Mesendoderm (in vitro differentiated cells): ENCODE results near the gene IQCE.

Experiments
- DNase-seq: peaks from one replicate; pipeline ENCODE4 v3.0.0; 2013
- H2AK5ac ChIP-seq: 2 replicates; pipeline ENCODE4 v1.6.1; 2013; ENCODE audit warnings: low read length, inconsistent platforms
- H2BK120ac ChIP-seq: 2 replicates; pipeline ENCODE4 v1.6.1; 2013; ENCODE audit warnings: low read depth, mild to moderate bottlenecking, low read length, moderate library complexity, mixed read lengths
- H2BK15ac ChIP-seq: replicated peaks from 2 replicates; pipeline ENCODE4 v1.6.1; 2013; ENCODE audit warnings: low read depth, mild to moderate bottlenecking, moderate library complexity
- H2BK5ac ChIP-seq: 2 replicates; pipeline ENCODE4 v1.6.1; 2013; ENCODE audit warnings: low read length, inconsistent platforms
- H3K18ac ChIP-seq: 2 replicates; pipeline ENCODE4 v1.6.1; 2013; ENCODE audit warnings: mild to moderate bottlenecking, low read length, mixed read lengths
- H3K23ac ChIP-seq: one replicate; pipeline ENCODE4 v1.6.1; 2013; ENCODE audit warnings: low read length
- H3K27ac ChIP-seq: 2 replicates; pipeline ENCODE4 v1.5.1; 2013; ENCODE audit warnings: low read depth, mild to moderate bottlenecking, inconsistent platforms, low read length, moderate library complexity
- H3K27me3 ChIP-seq: 2 replicates; pipeline ENCODE4 v1.6.1; 2013; ENCODE audit warnings: low read length, control low read depth, mild to moderate bottlenecking, inconsistent platforms; ENCODE audit not compliant: insufficient read depth, poor library complexity
- H3K36me3 ChIP-seq: 2 replicates; pipeline ENCODE4 v1.6.1; 2013; ENCODE audit warnings: low read length, inconsistent platforms; ENCODE audit not compliant: control insufficient read depth, insufficient read depth
- H3K4ac ChIP-seq: one replicate; pipeline ENCODE4 v1.6.1; 2013; ENCODE audit warnings: low read depth, mild to moderate bottlenecking, low read length, moderate library complexity
- H3K4me1 ChIP-seq: 2 replicates; pipeline ENCODE4 v1.6.1; 2013; ENCODE audit warnings: low read depth, low read length, inconsistent platforms; ENCODE audit not compliant: control insufficient read depth
- H3K4me2 ChIP-seq: 2 replicates; pipeline ENCODE4 v1.6.1; 2013; ENCODE audit warnings: low read length
- H3K4me3 ChIP-seq: 2 replicates; pipeline ENCODE4 v1.5.1; 2013; ENCODE audit warnings: mild to moderate bottlenecking, low read length
- H3K56ac ChIP-seq: one replicate; pipeline ENCODE4 v1.6.1; 2013; ENCODE audit warnings: low read length
- H3K79me1 ChIP-seq: 2 replicates; pipeline ENCODE4 v1.6.1; 2013; ENCODE audit warnings: low read length, inconsistent platforms
- H3K79me2 ChIP-seq: 2 replicates; pipeline ENCODE4 v1.6.1; 2013; ENCODE audit warnings: mild to moderate bottlenecking, low read length; ENCODE audit not compliant: control insufficient read depth, insufficient read depth
- H3K9ac ChIP-seq: 2 replicates; pipeline ENCODE4 v1.6.1; 2013; ENCODE audit warnings: low read length, inconsistent platforms
- H4K5ac ChIP-seq: one replicate; pipeline ENCODE4 v1.6.1; 2013; ENCODE audit warnings: low read length
- H4K8ac ChIP-seq: one replicate; pipeline ENCODE4 v1.6.1; 2013; ENCODE audit warnings: low read depth, mild to moderate bottlenecking, control low read depth, low read length, moderate library complexity
- WGBS: extraction: QIAGEN DNeasy Blood & Tissue Kit; methylation state at CpG from one replicate; pipeline ENCODE4 v1.1.7; 2013; ENCODE audit warnings: low lambda C conversion rate, missing lambda C conversion rate; ENCODE audit not compliant: insufficient coverage; ENCODE audit errors: extremely low coverage; 5-methylcytosine and 5-hydroxymethylcytosine counted together

The IQCE gene

GRCh38 chr7:2512179-2512661 is 46.6 kb upstream of the IQCE start:
- DNase-seq, result no peak
- no peak overlapping the region for H3K4me2 ChIP-seq
- no peaks in the 10 kb centered on the region for H3K79me2 ChIP-seq
- H2BK5ac ChIP-seq, result no peak overlapping the region
- H3K4ac ChIP-seq, result no peak overlapping the region
- no peak overlapping the region for H2BK15ac ChIP-seq
- no peaks in the 10 kb centered on the region for H3K79me1 ChIP-seq
- no peak overlapping the region for H3K18ac ChIP-seq
- no peak overlapping the region for H3K27ac ChIP-seq
- H3K4me3 ChIP-seq, result no peak overlapping the region
- H3K36me3 ChIP-seq, result no peaks in the 10 kb centered on the region
- H2BK120ac ChIP-seq, result no peak overlapping the region
- H3K56ac ChIP-seq, result no peak overlapping the region
- no peak overlapping the region for H3K9ac ChIP-seq
- no CpG with 5 or more reads among the region's 12 CpGs for WGBS
- H4K5ac ChIP-seq, result no peak overlapping the region
- no peak overlapping the region for H4K8ac ChIP-seq
- H3K4me1 ChIP-seq, result no peaks in the 10 kb centered on the region
- H3K27me3 ChIP-seq, result no peaks in the 10 kb centered on the region
- no peak overlapping the region for H3K23ac ChIP-seq
- no peak overlapping the region for H2AK5ac ChIP-seq

GRCh38 chr7:2512713-2513112 is 46.1 kb upstream of the IQCE start:
- H3K4me1 ChIP-seq, result peaks cover 3% of the 10 kb centered on the region
- H4K5ac ChIP-seq, result no peak overlapping the region
- no peak overlapping the region for H3K9ac ChIP-seq
- no peak overlapping the region for H3K4ac ChIP-seq
- H3K4me2 ChIP-seq, result no peak overlapping the region
- H3K36me3 ChIP-seq, result no peaks in the 10 kb centered on the region
- WGBS, result no CpG with 5 or more reads among the region's 3 CpGs
- H3K27me3 ChIP-seq, result no peaks in the 10 kb centered on the region
- H3K4me3 ChIP-seq, result no peak overlapping the region
- no peak overlapping the region for H4K8ac ChIP-seq
- H2AK5ac ChIP-seq, result no peak overlapping the region
- no peak overlapping the region for H3K23ac ChIP-seq
- no peak overlapping the region for H3K18ac ChIP-seq
- no peak overlapping the region for H3K56ac ChIP-seq
- DNase-seq, result no peak
- no peaks in the 10 kb centered on the region for H3K79me2 ChIP-seq
- H2BK5ac ChIP-seq, result no peak overlapping the region
- no peak overlapping the region for H2BK15ac ChIP-seq
- no peaks in the 10 kb centered on the region for H3K79me1 ChIP-seq
- no peak overlapping the region for H3K27ac ChIP-seq
- H2BK120ac ChIP-seq, result no peak overlapping the region

- Histone ChIP-seq H2BK5ac (no peak overlapping the region), H3K4me2 (no peak overlapping the region), H3K27me3 (no peaks in the 10 kb centered on the region), H3K18ac (no peak overlapping the region), H4K8ac (no peak overlapping the region), H3K4me3 (no peak overlapping the region), H3K9ac (no peak overlapping the region), H3K23ac (no peak overlapping the region), H4K5ac (no peak overlapping the region), H2BK15ac (no peak overlapping the region), H3K27ac (no peak overlapping the region), H3K79me2 (no peaks in the 10 kb centered on the region), H3K4ac (no peak overlapping the region), H3K36me3 (no peaks in the 10 kb centered on the region), H3K4me1 (peaks cover 11% of the 10 kb centered on the region), H2AK5ac (no peak overlapping the region), H3K79me1 (no peaks in the 10 kb centered on the region), H3K56ac (no peak overlapping the region), H2BK120ac (no peak overlapping the region)
- no peak for DNase-seq
- WGBS, result no CpG with 5 or more reads among the region's 7 CpGs
These were observed 45.1 kb upstream of the IQCE start for GRCh38 chr7:2513702-2514101.

GRCh38 chr7:2514473-2515423 is 44.0 kb upstream of the IQCE start:
- WGBS, result no CpG with 5 or more reads among the region's 9 CpGs
- Histone ChIP-seq H3K4me2 (no peak overlapping the region), H3K27me3 (no peaks in the 10 kb centered on the region), H3K36me3 (no peaks in the 10 kb centered on the region), H2AK5ac (no peak overlapping the region), H4K8ac (no peak overlapping the region), H3K18ac (no peak overlapping the region), H3K23ac (no peak overlapping the region), H2BK15ac (no peak overlapping the region), H3K56ac (no peak overlapping the region), H3K9ac (no peak overlapping the region), H3K4ac (no peak overlapping the region), H2BK120ac (no peak overlapping the region), H3K79me2 (no peaks in the 10 kb centered on the region), H3K4me3 (no peak overlapping the region), H4K5ac (no peak overlapping the region), H3K4me1 (peaks cover 11% of the 10 kb centered on the region), H2BK5ac (no peak overlapping the region), H3K27ac (no peak overlapping the region), H3K79me1 (no peaks in the 10 kb centered on the region)
- no peak for DNase-seq

GRCh38 chr7:2515424-2516193 is 43.2 kb upstream of the IQCE start:
- no CpG with 5 or more reads among the region's 15 CpGs for WGBS

More at GRCh38 chr7:2515424-2516193, 43.2 kb upstream of the IQCE start:
- Histone ChIP-seq H2BK120ac (no peak overlapping the region), H2BK5ac (no peak overlapping the region), H3K4ac (no peak overlapping the region), H3K18ac (no peak overlapping the region), H4K5ac (no peak overlapping the region), H3K4me3 (no peak overlapping the region), H3K27me3 (peaks cover 2% of the 10 kb centered on the region), H3K4me2 (no peak overlapping the region), H2BK15ac (no peak overlapping the region), H2AK5ac (no peak overlapping the region), H3K56ac (no peak overlapping the region), H3K4me1 (peaks cover 11% of the 10 kb centered on the region), H4K8ac (no peak overlapping the region), H3K79me1 (no peaks in the 10 kb centered on the region), H3K9ac (no peak overlapping the region), H3K27ac (no peak overlapping the region), H3K79me2 (no peaks in the 10 kb centered on the region), H3K36me3 (no peaks in the 10 kb centered on the region), H3K23ac (no peak overlapping the region)
- DNase-seq, result no peak
